Neural cell (in vitro differentiated cells): ENCODE measurements around the gene CLDN2.

ENCODE experiments used
- CTCF ChIP-seq: fragments of 450-650 bp; IDR thresholded peaks from 2 replicates; pipeline ENCODE4 v1.5.1; 2014; ENCODE audit warnings: antibody characterized with exemption, mild to moderate bottlenecking, moderate library complexity; ENCODE audit not compliant: poor library complexity, severe bottlenecking
- EZH2 ChIP-seq: fragments of 200-600, 300-800 bp; shearing (Covaris generic), sonication (generic); IDR thresholded peaks from 2 replicates; pipeline ENCODE4 v1.6.1; 2014; ENCODE audit warnings: antibody characterized with exemption, low read length, borderline replicate concordance, mild to moderate bottlenecking; ENCODE audit not compliant: insufficient read depth, poor library complexity, severe bottlenecking
- RAD21 ChIP-seq: fragments of 450-650 bp; conservative IDR thresholded peaks from 2 replicates; pipeline ENCODE4 v1.6.1; 2014; ENCODE audit warnings: antibody characterized with exemption, mild to moderate bottlenecking, moderate library complexity

DNA sequence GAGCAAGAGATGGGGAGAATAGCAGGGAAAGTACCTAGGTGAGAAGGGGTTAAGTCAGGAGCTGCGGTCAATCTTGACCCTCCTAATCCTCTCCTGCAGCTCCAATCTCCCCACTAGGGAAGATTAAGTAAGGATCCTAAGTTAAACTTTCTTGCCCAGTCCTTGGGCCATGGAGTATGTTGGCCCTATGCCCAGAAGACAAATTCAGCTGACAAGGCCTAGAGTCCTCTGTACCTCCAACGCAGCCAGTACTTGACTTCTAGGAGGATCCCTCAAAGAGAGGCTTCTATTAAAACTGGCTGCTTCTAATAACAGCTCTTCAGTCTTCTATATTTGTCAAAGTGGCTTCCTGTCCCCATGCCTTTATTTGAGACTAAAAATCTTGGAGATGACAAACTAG, 1.4 kb downstream of the CLDN2 start:
- no peak for TF ChIP-seq CTCF
- no peak for TF ChIP-seq RAD21
- no peak for TF ChIP-seq EZH2
